ENCODE data around the gene NSD2. TPM values are rescaled to one million over a fixed set of nuclear protein-coding genes. Genes with fewer than 3 reads are reported as not detected.
A peak's percentile ranks its signal among the peaks of the same experiment; 100 is the strongest.

NSD2 gene
- total RNA-seq, 1 donor from 2014 or later: 66.4 TPM

DNA sequence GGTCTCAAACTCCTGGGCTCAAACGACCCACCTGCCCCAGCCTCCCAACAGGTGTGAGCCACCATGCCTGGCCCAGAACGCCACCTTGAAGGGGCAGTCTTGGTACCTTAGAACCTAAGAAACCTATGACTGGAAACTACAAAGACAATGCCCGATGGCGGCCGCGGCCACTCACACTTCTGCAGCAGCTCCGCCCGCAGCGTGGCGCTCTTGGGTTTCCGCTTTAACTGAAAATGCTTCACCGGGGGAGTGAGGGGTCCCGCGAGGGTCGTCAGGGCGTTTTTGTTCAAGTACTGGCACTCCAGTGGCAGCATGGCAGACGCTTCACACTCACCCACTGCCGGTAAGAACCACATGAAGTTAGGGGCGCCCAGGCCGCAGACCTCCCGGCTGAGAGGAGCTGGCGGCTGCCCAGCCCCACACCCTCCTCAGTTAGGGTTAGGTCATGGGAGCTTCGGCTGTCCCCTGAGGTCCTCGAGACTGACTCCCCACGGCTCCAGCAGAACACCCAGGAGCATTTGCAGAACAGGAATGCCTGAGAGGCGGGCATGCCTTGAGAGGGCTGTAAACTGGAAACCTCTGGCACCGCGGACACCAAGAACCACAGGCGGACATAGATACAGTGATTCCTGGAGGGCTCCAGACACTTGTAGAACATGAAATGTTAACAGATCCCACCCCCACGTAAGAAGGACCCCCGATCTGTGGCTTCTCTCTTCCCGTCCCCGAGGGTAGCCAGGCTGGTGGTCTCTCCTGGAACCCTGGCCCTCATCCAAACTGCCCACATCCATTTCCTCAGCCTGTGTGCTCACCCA, 118.5 kb downstream of the NSD2 start:
- H3K9me3 Mint-ChIP-seq (ENCODE audit: unreplicated experiment): no peaks in the 10 kb centered on the region
- H3K4me1 Mint-ChIP-seq (ENCODE audit: unreplicated experiment): peaks cover 1% of the 10 kb centered on the region
- H3K27ac Mint-ChIP-seq (ENCODE audit: unreplicated experiment): no peak overlapping the region
- no peaks in the 10 kb centered on the region for H3K27me3 Mint-ChIP-seq (ENCODE audit: unreplicated experiment)
- DNase-seq (ENCODE audit: extremely low spot score, unreplicated experiment): peak; percentile 80
- TF ChIP-seq, protein P1, sequence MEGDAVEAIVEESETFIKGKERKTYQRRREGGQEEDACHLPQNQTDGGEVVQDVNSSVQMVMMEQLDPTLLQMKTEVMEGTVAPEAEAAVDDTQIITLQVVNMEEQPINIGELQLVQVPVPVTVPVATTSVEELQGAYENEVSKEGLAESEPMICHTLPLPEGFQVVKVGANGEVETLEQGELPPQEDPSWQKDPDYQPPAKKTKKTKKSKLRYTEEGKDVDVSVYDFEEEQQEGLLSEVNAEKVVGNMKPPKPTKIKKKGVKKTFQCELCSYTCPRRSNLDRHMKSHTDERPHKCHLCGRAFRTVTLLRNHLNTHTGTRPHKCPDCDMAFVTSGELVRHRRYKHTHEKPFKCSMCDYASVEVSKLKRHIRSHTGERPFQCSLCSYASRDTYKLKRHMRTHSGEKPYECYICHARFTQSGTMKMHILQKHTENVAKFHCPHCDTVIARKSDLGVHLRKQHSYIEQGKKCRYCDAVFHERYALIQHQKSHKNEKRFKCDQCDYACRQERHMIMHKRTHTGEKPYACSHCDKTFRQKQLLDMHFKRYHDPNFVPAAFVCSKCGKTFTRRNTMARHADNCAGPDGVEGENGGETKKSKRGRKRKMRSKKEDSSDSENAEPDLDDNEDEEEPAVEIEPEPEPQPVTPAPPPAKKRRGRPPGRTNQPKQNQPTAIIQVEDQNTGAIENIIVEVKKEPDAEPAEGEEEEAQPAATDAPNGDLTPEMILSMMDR (IDR thresholded peaks at IDR 0.05): no peak
- H3K36me3 Mint-ChIP-seq (ENCODE audit: unreplicated experiment): peaks cover 19% of the 10 kb centered on the region
- no peak overlapping the region for H3K4me3 Mint-ChIP-seq (ENCODE audit: unreplicated experiment)

DNA sequence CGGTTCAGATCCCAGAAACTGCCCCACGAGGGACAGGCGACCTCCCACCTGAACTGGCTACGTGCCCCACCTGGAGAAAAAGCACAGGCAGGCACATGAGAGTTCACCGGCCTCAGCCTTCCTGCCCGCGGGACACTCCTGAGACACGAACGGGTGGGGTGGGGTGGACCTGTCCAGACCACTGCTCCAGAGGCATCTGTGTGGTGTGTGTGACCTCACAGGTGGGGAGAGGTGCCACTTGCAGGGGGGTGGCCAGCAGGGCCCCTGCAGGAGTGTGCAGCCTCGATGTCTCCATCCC, 119.1 kb downstream of the NSD2 start:
- peak; percentile 81 for DNase-seq (ENCODE audit: extremely low spot score, unreplicated experiment)
- TF ChIP-seq, protein P1 (IDR thresholded peaks at IDR 0.05): no peak
- no peak overlapping the region for H3K4me3 Mint-ChIP-seq (ENCODE audit: unreplicated experiment)
- no peak overlapping the region for H3K27ac Mint-ChIP-seq (ENCODE audit: unreplicated experiment)
- H3K27me3 Mint-ChIP-seq (ENCODE audit: unreplicated experiment): no peaks in the 10 kb centered on the region
- peaks cover 1% of the 10 kb centered on the region for H3K4me1 Mint-ChIP-seq (ENCODE audit: unreplicated experiment)
- H3K9me3 Mint-ChIP-seq (ENCODE audit: unreplicated experiment): no peaks in the 10 kb centered on the region
- H3K36me3 Mint-ChIP-seq (ENCODE audit: unreplicated experiment): peaks cover 19% of the 10 kb centered on the region

DNA sequence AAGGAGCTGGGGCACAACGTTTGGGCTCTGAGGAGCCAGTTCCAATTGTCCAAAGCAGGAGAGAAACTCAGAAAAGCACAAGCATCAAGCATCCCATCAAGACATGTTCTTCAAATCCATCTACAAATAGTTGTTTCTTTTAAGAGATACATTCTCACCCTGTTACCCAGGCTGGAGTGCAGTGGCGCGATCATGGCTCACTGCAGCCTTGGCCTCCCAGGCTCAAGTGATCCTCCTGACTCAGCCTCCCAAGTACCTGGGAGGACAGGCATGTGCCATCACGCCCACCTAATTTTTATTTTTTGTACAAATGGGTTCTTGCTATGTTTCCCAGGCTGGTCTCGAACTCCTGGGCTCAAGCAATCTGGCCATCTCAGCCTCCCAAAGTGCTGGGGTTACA, 119.5 kb downstream of the NSD2 start:
- H3K4me1 Mint-ChIP-seq (ENCODE audit: unreplicated experiment): peaks cover 1% of the 10 kb centered on the region
- H3K27ac Mint-ChIP-seq (ENCODE audit: unreplicated experiment): no peak overlapping the region
- no peak for DNase-seq (ENCODE audit: extremely low spot score, unreplicated experiment)
- no peaks in the 10 kb centered on the region for H3K9me3 Mint-ChIP-seq (ENCODE audit: unreplicated experiment)
- TF ChIP-seq, protein P1 (IDR thresholded peaks at IDR 0.05): no peak
- H3K36me3 Mint-ChIP-seq (ENCODE audit: unreplicated experiment): peaks cover 22% of the 10 kb centered on the region
- no peak overlapping the region for H3K4me3 Mint-ChIP-seq (ENCODE audit: unreplicated experiment)
- no peaks in the 10 kb centered on the region for H3K27me3 Mint-ChIP-seq (ENCODE audit: unreplicated experiment)

DNA sequence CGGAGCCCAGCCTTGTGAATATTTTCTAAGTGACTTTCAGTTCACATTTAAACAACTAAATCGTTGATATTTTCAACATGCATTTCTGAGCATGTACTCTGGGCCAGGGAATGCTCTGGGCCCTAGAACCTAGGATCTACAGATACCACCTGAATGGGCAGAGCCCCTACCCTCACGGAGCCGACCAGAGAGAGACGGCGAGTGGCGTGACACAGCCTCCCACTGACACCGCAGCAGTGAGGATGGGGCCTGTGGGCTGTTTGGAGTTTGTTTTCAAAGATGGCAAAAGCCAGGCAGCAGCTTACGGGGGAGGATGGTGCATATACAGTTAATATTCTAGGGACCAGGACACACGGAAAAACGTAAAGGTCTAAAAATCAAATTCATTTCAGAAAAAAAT, 119.9 kb downstream of the NSD2 start:
- Mint-ChIP-seq H3K27ac (ENCODE audit: unreplicated experiment) (no peak overlapping the region), H3K4me3 (ENCODE audit: unreplicated experiment) (no peak overlapping the region), H3K9me3 (ENCODE audit: unreplicated experiment) (peaks cover 4% of the 10 kb centered on the region), H3K27me3 (ENCODE audit: unreplicated experiment) (no peaks in the 10 kb centered on the region), H3K4me1 (ENCODE audit: unreplicated experiment) (peaks cover 1% of the 10 kb centered on the region), H3K36me3 (ENCODE audit: unreplicated experiment) (peaks cover 23% of the 10 kb centered on the region)
- DNase-seq (ENCODE audit: extremely low spot score, unreplicated experiment): peak; percentile 77
- TF ChIP-seq, protein P1 (IDR thresholded peaks at IDR 0.05): no peak

DNA sequence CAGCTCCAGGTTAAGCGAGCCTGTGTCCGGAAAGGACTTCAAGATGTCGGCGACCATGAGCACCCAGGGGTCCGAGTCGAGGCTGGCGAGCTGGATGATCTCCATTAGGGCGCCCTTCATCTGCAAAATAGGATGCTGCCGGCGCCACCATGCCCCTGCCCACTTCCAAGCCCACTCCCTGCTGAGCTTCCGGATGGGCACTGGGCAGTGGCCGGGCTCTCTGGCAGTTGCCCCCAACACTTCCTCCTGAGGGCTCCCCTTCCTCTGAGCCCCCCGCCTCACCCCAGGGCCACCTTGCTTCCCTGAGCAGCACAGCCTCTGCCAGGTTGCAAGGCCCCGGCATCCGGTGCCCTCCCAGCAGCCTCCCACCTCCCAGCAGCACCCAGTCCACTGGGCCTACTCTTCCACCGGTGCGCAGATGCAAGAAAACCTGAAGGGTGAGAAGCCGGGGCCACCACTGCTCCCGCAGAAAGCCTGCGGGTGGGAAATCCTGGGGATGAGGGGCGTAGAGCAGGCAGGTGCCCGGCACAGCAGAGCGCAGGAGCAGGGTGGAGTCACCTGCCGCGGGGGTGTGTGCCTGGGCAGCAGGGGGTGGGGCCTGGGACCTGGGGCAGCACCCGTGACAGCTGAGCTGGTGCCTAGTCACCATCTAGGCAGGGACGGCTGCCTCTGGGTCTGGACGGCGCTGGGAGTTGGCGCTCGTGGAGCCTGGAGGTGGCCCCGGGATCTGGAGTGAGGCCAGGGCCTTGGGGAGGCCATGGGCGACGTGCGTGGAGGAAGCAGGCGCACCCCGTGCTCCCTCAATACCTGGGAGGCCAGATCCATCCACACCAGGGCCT, 120.6 kb downstream of the NSD2 start:
- DNase-seq (ENCODE audit: extremely low spot score, unreplicated experiment): peak; percentile 83
- H3K36me3 Mint-ChIP-seq (ENCODE audit: unreplicated experiment): peaks cover 27% of the 10 kb centered on the region
- H3K27me3 Mint-ChIP-seq (ENCODE audit: unreplicated experiment): no peaks in the 10 kb centered on the region
- H3K4me3 Mint-ChIP-seq (ENCODE audit: unreplicated experiment): no peak overlapping the region
- H3K27ac Mint-ChIP-seq (ENCODE audit: unreplicated experiment): no peak overlapping the region
- peaks cover 7% of the 10 kb centered on the region for H3K9me3 Mint-ChIP-seq (ENCODE audit: unreplicated experiment)
- TF ChIP-seq, protein P1 (IDR thresholded peaks at IDR 0.05): no peak
- H3K4me1 Mint-ChIP-seq (ENCODE audit: unreplicated experiment): peaks cover 1% of the 10 kb centered on the region
